Left hindlimb (tissue), 1 donor: Measurements from ENCODE around the gene BTBD9.
A peak's percentile ranks its signal among the peaks of the same experiment; 100 is the strongest.
"Not testable (repeated sequence)": the region's sequence is repeated elsewhere in the genome, so short reads cannot be mapped to it uniquely, and the experiment has no call there.

Experiments
- DNase-seq: peaks from one replicate; pipeline ENCODE4 v3.0.0-alpha.2; 2018

The BTBD9 gene

DNA sequence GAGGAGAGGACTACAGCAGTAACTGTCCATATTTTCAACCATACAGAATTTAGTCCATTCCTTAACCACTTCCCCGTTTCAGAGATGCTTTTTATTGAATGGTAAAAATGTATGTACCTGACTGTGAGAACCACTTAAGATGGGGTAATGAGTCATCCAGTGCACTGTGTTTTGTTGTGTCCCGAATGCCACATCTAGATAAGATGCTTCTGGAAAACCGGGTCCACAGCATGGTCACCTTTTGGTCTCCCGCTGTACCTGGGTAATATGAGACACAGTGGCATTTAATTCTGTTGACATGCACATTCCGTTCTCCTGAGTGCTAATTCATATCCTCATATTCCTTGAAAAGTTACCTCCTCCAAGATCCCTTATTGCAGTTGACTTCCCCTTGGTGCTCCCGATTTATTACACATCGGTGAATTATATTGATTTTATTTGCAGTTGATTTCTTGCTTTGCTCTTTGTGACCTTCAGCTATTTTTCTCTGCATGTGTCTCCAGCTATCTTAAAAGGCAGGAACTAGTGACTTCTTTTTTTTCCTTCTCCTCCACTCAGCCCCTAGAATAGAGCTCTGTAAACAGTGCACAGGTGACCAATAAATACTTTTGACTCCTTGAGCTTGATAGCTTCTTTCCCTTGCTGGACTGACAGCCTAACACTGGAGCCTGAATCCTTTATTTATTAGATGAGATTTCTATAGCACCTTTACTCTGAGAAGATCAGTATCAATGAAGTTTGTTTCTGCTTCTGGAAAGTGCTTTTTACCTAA, 505.6 kb downstream of the BTBD9 start:
- no peak for DNase-seq

DNA sequence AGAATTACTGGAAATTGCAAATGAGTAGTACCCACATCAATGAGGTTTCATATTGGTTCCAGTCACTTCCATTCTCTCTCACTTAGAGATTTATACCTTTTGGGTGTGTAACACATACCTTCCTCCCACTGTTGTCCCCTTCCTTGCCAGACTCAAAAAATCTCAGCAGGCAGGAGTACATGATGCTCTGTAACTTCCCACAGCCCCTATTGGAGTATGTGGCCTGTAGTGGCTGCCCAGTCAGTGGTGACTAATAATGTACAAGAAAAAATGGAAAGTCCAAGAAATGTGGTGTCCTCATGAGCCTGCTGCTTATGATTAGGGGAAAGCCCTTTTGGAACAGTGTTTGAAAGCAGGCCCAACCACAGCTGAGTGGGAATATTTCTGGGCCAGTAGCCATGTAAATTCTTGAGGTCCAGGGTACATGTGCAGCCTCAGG, 508.2 kb downstream of the BTBD9 start:
- peak; percentile 71 for DNase-seq

DNA sequence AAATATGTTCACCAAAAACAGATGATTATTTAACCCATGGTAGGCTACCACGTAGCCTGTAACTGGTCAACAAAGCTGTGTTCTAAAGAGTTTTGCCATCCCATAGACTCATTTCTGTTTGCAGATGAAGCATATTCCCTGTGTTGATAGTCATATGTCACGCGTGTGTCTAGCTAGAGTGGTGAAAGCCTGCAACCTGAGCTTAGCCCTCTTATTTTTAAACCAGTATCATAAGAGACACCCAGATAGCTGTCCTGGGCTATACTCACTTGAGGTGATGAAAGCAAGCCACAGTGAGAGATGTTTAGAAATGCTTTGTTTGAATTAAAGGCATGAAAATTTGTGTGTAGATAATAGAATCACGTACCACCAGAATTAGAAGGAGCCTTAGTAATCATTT, 512.4 kb downstream of the BTBD9 start:
- no peak for DNase-seq

DNA sequence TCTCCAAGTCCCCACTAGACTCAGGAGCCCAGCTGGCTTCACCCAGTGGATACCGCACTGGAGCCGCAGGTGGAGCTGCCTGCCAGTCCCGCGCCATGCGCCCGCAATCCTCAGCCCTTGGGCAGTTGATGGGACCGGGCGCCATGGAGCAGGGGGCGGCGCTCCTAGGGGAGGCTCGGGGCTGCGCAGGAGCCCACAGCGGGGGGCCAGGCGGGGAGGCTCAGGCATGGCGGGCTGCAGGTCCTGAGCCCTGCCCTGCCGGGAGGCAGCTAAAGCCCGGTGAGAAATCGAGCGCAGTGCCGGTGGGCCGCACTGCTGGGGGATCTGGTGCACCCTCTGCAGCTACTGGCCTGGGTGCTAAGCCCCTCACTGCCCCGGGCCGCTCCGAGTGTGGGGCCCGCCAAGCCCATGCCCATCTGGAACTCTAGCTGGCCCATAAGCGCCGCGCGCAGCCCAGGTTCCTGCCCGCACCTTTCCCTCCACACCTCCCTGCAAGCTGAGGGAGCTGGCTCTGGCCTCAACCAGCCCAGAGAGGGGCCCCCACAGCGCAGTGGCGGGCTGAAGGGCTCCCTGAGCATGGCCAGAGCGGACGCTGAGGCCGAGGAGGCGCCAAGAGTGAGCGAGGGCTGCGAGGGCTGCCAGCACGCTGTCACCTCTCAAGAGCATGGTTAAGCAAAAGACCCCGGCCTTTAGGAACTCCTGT, 515.4 kb downstream of the BTBD9 start:
- not testable (repeated sequence) for DNase-seq

DNA sequence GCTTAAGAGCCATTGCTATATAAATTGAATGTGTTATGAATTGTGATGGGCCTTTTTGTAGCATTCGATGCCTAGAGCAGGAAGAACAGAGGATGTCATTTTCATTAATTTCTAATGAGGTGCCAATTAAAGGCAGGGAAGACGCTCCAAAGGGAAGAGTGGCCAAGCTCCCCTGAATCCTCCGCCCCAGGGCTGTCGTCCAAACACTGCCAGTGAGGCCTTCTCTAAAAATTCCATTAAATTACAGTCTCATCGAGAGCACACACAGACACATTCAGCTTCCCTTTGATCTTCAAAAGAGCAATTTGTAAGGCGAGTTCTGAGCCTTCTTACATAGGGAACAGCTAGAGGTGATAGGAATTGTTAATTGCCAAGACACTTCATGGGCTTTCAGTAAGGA, 520.2 kb downstream of the BTBD9 start:
- DNase-seq: no peak

DNA sequence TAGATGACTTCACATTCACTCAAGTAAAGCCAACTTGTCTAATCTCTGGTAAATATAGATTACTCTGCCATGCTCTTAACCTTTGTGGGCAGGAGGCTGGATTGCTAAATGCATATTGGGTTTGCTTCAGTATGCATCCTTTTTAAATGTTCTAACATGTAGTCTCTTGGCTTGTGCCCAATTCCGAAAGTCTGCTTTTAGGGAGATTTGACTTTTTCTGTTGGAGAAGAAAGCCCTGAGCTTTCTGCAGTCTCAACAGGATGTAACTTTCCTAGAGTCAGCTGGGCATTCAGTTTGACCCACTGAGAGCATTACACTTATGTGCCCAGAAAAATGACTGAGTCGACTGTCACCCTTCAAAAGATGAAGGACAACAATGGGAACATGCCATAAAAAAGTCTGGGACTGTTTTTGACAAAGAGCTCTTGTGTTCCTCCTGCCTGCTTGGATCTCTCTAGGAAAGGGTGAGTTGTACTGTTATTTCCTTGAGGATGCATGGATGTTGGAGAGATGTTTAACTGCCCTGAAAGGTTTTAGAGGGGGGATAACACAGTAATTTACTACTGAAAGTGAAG, 520.9 kb downstream of the BTBD9 start:
- DNase-seq: no peak
